Measurements from ENCODE around the gene WWTR1.
A peak's percentile ranks its signal among the peaks of the same experiment; 100 is the strongest.

WWTR1 gene

DNA sequence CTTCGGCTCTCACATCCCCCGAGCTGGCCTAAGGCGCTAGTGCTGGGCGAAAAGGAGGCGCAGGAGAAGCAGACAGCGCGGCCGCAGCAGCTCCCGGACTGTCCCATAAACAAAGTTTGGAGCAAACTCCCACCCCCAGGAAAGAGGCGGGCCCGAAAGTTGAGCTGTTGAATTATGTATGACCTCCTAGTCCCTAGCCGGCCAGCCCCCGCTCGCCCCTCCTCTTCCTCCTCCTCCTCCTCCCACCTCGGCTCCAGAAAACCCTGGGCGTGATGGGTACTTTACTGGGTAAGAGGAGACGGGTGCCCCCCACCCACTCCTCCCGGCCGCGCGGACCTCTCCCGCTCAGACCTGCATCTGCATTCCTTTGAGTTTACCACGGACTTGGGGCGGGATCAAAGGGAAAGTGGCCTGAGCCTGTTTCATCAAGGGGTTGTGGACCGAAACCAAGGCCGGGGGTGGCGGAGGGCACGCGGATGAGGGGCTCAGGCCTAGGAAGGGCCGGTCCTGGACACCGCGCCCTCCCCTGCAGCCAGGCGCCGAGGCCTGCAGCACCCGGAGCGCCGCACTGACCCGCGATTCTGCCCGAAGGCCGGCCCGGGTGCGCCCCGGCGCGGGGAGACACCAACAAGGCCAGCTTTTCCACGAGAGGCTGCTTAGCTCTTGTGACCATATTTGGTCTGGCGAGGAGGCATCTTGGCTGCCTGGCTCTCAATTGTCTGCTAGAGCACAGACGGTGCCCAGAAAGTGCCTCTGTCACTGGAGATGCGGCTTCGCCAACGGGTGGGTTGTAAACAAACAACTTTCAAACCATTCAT, at the start of gene WWTR1:
WWTR1 (minus strand) TSS at position 100 of the 818 bp plus-strand sequence. CDS start 719 bp downstream, outside the sequence.
- peak in 1 of 2 experiments; percentile 4 for DNase-seq

DNA sequence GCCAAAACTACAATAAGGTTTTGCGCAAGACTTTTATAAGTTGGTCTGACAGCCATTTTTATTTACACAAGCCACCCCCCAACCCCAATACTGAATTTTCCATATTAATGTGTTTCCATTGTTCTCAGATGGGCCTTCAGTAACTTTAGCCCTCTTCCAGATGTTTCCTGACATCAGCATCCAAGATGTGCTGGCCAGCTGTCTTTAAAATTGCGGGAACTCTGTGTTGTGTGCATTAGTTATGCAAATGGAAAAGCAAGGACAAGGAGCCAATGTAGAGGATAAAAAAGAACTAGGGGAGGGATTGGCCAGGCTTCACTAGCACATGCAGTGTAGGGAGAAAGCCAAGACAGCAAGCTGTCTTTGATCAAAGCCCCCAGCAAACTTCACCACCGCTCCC, 49.1 kb upstream of the WWTR1 start:
- DNase-seq, result no peak

DNA sequence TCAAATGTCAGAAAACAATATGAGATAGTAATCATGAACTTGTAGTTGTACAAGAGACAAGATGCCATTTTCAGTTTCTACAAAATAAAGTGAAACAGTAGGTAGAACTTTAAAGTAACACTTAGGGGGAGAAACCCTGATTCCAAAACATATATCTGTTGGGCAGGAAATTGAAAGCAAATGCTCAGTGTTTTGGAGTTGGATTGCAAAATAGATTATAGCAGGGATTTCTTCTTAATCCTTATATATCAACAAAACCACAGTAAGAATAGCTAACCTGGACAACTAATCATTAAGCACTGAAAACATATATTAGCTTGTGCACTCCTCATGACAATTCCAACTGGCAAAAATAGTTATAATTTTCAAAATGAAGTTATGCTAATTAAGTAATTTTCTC, 47.6 kb upstream of the WWTR1 start:
- no peak for DNase-seq

DNA sequence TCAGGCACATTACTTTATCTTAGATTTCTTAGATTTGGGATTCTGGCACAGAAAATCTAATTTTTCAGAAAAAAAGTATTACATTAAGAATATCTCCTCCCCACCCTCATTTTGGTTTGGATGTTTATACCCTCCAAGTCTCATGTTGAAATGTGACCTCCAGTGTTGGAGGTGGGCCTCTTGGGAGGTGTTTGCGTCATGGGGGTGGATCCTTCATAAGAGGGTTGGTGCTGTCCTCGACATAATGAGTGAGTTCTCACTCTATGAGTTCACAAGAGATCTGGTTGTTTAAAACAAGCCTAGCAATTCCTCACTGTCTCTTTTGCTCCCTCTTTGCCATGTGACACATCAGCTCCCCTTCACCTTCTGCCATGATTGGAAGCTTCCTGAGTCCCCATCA, 45.6 kb upstream of the WWTR1 start:
- no peak for DNase-seq

DNA sequence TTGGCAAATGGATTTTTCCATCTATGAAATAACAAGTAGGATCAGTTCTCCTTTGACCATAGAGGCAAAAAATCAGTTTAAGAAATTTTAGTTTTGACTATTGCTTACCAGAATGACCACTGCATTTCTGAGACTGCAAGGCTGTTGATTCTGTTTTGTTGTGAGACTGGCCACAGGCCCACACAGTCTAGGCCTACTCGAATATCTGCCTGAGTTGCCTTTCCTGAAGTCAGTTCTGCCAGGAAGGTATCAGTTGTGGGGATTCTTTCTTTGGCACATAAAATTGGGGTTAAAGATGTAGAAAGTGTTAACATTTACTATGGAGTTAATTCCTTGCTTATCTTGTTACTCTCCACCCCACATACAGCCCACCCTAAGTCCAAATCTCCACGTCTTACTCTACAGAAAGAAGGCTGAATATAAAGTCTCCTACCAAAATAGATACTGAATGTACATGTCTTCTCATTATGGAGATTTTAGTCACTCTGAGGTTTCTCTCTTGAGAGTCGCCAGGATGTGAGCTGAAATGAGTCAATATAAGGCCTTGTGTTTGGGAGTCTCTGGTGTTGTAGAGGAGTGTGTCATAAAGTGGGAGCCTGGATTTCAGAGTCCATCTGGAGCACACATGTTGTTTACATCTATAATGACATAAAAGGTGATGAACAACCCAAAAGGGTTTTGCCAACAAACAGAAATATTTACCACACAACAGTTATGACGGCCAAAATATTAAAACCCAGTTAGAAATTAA, 45.0 kb upstream of the WWTR1 start:
- no peak for DNase-seq

DNA sequence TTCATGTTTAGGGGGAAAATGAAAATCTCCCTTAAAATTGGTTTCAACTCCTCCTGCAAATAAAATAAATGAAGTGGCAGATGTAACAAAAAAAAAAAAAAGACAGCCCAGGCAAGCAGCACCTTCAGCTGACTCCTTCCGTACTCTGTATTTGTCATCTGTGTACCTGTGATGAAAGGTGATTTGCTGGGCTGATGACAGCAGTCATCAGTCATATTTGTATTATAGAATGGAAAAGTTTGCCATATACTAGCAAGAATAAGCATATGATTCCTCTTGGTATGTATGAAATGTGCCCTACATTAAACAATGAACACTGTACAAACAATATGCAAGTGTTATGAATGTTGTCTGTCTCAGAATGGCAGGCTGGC, 44.1 kb upstream of the WWTR1 start:
- DNase-seq, result no peak

DNA sequence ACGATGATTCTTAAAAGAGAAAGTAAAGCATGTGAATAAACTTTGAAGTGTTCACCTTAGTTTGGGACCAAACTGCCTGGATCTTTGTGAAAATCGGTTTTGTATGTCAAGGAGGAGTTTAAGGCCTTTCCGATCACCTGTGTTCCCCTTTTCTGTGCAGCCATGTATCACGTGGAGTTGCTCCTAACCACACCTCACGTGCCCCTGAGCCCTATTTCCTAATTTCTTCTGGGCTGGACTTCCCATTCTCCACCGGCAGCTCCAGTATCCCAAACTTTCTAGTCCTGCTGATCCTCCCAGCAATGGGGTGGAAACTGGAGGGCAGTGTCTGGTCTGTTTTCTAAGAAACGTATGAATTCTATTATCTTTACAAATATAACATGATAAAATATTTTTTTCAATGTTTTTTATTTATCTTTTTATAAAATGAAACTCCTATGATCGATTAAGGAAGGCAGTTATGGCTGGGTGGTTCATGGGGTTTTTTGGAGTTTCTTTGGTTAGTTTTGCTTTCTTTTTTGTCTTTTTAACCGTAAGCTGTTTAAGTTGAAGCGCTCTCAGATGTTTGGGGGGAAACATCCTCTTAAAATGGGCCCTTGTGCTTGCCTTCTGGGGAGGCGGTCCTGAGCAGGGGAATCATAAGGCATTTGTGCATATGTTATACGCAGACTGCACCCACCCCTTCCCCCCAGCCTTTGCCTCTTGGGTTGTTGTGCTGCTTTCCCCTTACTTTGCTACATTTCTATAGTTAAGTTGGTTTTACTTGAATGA, 43.6 kb upstream of the WWTR1 start:
- DNase-seq, result no peak

DNA sequence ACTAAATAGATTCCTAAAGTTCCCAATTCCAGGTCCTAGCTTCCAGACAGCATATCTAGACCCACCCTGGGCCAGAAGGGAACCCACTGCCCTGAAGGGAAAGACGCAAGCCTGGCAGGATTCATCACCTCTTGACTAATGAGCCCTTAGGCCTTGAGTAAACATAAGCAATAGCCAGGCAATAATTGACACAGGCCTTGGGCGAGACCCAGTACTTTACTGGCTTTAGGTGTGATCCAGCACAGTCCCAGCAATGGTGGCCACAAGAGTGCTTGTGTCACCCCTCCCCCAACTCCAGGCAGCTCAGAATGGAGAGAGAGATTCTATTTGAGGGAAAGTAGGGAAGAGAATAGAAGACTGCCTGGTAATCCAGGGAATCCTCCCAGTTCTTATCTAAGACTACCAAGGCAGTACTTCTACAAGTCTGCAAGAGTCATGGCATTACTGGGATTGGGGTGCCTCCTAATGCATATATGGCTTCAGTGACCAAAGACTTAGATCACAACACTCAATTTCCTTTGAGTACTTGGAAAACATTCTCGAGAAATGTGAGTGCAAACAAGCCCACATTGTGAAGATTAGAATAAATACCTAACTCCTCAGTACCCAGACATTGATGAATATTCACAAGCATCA, 30.4 kb upstream of the WWTR1 start:
- no peak for DNase-seq

DNA sequence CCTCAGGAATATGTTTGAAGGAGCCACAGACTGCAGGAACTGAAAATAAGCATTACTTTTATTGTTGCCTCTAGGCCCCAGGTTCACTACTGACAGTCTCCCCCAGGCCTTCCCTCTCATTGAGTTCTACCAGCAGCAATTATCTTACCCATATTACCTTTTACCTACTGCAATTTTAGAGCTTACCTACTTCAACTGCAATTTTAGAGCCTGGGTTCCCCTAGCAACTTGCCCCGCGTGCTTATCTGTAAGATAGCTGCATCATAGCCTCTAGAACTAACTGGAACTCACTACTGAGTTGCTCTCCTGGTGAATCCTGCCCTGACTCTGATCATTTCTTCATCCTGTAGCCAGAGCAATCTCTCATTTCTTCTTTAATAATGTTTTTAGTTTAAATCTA, 29.2 kb upstream of the WWTR1 start:
- DNase-seq, result no peak

DNA sequence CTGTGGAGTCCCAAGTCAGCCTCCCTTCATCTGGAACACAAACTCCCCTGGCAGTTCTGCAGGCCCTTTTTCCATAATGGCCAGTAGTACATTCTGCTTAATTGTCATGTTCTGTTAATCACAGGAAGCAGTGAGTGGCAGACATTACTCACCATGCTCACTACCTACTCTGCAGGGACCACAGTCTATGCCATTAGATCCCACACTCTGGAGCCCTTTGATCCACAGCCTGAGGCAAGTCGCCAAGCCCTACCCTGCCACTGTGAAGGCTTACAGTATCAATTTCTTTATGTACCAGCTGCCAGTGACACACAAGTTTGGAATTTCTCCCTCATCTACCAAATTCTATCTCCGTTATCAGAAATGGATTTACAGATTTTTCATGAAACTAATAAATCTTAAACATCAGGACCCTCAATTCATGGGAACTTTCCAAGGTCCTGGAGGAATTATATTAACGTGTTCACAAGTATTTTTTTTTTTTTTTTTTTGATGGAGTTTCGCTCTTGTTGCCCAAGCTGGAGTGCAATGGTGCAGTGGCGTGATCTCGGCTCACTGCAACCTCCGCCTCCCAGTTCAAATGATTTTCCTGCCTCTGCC, 20.6 kb upstream of the WWTR1 start:
- DNase-seq, result no peak

DNA sequence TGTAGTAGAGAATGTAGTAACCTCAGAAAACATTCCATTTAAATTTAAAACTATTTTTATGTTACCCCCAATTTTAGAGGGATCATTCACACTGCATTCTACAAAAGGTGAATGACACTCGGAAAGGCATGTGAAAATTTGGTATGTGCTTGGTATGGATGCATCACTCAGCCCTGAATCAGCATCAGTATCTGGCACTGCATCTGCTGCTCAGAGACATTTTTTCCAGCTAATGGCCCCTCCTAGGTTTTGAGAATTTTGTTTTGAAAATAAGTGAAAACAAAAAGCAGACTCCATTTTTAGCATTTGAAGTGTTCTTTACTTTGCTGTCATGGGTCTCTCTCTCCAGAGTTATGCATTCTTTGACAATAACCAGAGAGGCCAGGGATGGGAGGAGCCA, 15.6 kb upstream of the WWTR1 start:
- DNase-seq, result no peak

DNA sequence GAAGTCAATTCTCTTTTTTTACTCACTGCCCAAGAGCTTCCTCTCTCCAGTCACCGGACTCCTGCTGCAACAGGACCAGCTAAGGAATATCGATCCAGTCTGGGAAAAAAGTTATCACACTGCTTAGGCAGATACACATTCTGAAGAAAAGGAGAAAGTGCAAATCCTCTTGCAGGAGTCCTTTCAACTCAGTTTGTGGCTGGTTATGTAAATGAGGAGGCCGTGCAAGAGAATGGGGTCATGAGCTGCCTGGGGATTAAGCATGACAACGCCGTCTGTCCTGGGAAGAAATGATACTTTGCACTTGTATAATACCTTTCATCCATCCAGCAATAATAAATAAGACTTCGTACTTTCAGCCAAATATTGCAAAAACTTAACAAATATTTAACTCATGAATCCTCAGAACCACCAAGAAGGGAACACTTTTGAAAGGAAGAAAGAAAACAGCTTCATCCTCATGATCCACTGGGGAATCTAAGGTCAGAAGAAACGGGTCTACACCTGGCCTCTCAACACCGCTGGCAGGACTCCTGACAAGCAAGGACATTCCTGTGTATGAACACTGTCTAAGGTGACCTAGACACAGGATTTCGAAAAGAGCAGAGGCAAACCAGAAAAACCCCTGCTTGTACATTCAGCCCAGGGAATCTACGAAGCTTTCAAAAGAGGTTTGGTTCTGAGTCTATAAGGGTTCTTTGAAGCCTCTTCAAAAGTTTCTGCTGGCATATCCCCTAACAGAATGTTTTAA, 13.1 kb upstream of the WWTR1 start:
- DNase-seq, result no peak

DNA sequence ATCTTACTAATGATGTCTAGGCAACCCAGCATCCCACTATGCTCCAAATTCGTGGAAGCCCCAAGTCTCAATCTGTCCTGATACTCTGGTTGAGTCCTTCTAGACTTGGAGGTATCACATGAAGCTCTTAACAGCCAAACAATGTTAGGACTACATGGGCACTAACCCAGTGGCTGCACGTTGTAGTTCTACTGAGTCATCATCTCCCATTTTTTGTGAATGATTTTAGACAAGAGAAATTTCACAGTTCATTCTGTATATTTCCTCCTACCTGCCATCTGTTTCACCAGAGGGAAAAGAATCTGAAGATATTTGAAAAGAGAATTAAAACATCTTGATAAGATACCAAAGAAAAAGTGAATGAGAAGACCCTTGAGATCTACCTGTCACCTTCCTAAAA, 9.8 kb upstream of the WWTR1 start:
- no peak for DNase-seq

DNA sequence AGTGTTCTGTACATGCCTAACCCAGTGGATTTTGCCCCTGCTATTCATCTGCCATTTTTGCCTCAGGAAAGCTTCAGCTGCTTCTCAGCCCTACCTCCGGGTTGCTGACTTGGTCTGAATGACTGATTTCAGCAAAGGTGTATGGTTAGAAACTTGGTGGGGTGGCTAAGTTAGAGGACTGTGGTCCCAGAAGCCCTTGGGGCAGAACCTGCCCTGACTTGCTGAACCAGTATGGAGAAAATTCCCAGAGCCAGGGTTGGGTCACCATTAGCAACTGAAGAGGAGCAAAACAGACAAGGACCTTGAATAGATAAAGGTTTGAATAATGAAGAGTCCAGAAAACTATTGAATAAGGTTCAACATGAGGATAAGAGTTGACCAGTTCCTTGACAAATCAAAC, 6.1 kb upstream of the WWTR1 start:
- no peak for DNase-seq

DNA sequence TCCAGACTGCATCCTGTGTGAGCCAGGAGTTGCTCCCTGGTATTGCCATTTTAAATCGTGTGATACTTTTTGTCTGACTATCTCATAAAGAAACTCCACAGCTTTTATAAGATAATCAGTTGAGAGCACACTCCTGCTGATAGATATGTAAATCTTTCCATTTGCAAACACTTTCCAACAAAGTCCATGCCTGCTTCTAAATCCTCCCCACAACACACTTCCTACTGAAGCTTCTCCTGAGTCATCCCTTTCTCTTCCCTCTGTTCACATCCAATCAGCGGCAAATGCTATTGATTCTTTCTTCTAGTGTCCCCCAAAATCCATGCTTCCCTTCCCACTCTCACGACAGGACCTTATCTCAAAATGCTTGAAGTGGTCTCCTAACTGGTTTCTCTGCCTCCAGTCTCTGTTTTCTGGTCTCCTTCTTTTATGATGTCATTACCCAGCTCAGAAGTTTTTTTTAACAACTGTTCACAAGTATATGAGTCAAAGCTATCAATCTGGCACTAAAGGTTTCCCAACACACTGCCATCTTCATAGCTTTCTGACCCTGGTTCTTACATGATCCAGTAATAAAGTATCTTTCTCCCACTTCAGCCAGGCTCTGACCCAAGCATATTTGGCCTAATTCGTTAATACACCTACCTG, 4.5 kb upstream of the WWTR1 start:
- DNase-seq, result no peak

DNA sequence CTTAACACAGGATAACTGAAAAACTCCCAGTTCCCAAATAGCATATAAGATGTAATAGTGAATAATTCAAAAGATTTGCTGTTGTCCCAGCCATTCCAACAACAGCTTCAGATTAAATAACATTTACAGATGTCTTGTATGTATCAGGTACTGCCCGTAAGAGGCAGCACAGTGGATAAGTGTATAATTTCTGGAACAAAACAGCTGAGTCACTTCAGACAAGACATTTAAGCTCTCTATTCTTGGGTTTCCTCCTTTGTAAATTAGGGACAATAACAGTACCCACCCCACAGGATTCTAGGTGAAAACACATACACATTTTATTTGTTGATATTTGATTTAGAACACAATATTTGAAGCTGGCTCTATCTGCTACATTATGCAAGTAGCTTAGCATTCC, 2.6 kb upstream of the WWTR1 start:
- DNase-seq, result no peak

DNA sequence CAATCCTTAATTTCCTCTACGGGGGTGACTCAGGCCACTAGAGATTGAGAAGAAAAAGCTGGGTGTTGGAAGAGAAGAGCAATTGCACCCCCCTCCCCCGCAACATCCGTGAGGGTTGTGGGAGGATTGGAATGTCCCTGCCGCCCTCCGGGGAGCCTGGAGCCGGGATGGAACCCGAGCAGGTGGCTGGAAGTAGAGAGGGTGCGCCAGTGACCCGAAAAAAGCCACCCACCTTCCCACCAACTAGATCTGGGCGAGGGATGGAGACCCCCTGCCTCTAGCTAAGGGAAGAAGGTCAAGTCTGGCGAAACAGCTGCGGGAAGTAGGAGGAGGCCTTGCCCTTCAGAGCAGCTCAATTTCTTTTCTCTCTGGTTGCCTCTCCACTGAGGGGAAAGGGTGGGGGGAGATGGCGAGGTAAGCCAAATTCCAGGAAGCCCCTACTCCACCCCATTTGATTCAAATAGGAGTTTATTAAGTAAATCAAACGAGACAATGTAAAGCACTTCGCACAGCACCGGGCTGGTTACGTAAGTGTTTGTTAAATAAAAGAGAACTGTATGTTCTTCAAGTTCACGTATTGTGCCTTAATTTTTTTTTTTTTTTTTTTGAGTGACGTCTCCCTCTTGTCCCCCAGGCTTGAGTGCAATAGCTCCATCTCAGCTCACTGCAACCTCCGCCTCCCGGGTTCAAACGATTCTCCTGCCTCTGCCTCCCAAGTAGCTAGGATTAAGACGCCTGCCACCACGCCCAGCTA, 1.1 kb upstream of the WWTR1 start:
- no peak for DNase-seq

DNA sequence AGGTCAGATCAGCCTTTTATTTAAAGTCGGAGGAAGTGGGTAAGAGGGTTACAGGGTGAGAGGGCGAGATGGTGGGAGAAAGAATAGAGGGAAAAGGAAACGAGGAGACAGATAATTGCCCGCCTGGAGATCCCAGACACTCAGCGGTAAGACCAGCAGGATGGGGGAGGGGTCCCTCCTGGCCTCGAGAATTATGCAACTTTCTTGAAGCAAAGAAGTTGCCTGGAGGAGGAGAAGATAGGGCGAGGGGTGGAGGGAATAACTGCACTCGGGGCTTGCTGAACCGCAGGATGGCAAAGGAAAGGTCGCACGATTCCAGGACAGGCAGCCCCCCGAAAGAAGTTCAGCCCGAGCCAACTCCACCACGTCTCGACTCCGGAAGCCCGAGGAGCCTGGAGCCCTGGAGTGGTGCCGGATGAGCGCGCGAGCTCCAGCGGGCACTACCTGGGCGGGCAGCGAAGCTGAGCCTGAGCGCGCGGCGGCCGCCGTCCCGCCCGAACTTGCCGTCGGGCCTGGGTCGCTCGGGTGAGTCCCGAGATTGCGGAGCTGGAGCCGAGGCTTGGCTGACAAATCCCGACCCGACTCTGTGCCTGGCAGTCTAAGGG, 402 bp downstream of the WWTR1 start:
- no peak for DNase-seq

DNA sequence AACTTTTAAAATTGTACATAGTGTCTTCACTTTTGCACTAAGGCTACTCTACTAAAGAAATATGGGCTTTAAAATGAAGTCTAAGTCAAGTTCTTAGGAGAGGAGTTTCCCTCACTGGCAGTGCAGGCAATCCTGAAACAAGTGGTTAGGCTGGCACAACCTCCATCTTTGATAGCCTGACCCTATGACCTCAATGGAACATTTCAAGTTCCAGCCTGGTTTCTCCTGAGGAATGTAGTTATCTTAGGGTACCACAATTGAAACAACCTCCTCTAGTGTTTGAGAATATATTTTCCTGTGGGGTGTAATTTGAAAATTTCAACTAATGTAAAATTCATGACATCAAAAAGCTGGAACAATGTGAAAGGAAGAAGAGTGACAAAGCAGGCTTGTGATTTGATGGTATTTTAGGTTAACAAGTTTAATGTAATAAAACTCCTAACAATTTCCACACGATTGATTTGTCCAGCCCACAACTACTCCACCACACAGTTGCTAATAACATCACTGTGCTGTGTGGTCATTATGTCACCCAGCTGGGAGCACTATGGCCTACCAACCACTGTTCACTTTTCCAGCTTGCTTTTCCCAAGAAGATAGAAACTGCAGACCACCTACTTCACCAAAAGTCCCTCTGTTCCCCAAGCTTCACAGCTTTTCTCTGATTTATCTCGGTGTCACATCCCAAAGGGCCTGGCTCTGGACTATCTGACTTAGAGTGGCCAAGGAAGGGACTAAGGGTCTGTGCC, 1.8 kb downstream of the WWTR1 start:
- no peak for DNase-seq

Measured in activated CD4-positive, alpha-beta T cell treated with anti-CD3 and anti-CD28 coated beads, Interleukin-2, amount 50 U/mL, for 4 hours (primary cell).